PC-9 (cell line): ENCODE measurements around the gene PNPLA3. TPM values are rescaled to one million over a fixed set of nuclear protein-coding genes. Genes with fewer than 3 reads are reported as not detected.

ENCODE experiments used
- BruUV-seq: library from RNA; stranded (reverse); fragments of 400-500 nt; replicated peaks from 2 replicates; lab custom pipeline; 2021; lab: Mats Ljungman, UMichigan
- CTCF ChIA-PET: fragments of 300-600 bp; sonication (Branson Sonifier 250); formaldehyde crosslinking; loops from one replicate; lab custom pipeline; 2022; ENCODE audit warnings: antibody characterized with exemption; lab: Charles Lee
- POLR2A ChIA-PET: fragments of 300-600 bp; sonication (Branson Sonifier 250); formaldehyde crosslinking; loops from one replicate; lab custom pipeline; 2022; ENCODE audit warnings: antibody characterized with exemption; ENCODE audit not compliant: unreplicated experiment; lab: Charles Lee
- DNase-seq, 2 experiments: peaks; one replicate each; pipeline versions ENCODE4 v3.0.0 to v3.0.0-alpha.2; 2015 to 2022; ENCODE audit warnings: mixed read lengths in 1 of 2
- H2AFZ ChIP-seq: fragments of 200-600 bp; sonication (generic); 2 replicates; pipeline ENCODE4 v1.8.1; 2017; ENCODE audit warnings: antibody characterized with exemption
- H3F3A ChIP-seq: fragments of 200-600 bp; sonication (generic); 2 replicates; pipeline ENCODE4 v1.8.1; 2017; ENCODE audit warnings: antibody characterized with exemption, mild to moderate bottlenecking, low read depth; ENCODE audit not compliant: insufficient read depth
- H3K27ac ChIP-seq: fragments of 200-600 bp; sonication (generic); 2 replicates; pipeline ENCODE4 v1.6.1; 2016; ENCODE audit warnings: mixed run types
- H3K27me3 ChIP-seq: fragments of 200-600 bp; sonication (generic); 2 replicates; pipeline ENCODE4 v1.6.1; 2016; ENCODE audit warnings: low read depth, mixed run types; ENCODE audit not compliant: insufficient read depth
- H3K36me3 ChIP-seq: fragments of 200-600 bp; sonication (generic); 2 replicates; pipeline ENCODE4 v1.6.1; 2016; ENCODE audit warnings: low read depth, mixed run types
- H3K4me1 ChIP-seq: fragments of 200-600 bp; sonication (generic); replicated peaks from 2 replicates; pipeline ENCODE4 v1.6.1; 2016; ENCODE audit warnings: mixed run types; ENCODE audit not compliant: insufficient read depth
- H3K4me2 ChIP-seq: fragments of 200-600 bp; sonication (generic); 2 replicates; pipeline ENCODE4 v1.6.1; 2017; ENCODE audit warnings: mixed run types
- H3K4me3 ChIP-seq: fragments of 200-600 bp; sonication (generic); 2 replicates; pipeline ENCODE4 v1.6.1; 2016; ENCODE audit warnings: mixed run types
- H3K79me2 ChIP-seq: fragments of 200-600 bp; sonication (generic); 2 replicates; pipeline ENCODE4 v1.6.1; 2017; ENCODE audit warnings: low read depth, mixed run types
- H3K9me2 ChIP-seq: fragments of 200-600 bp; sonication (generic); 2 replicates; pipeline ENCODE4 v1.8.1; 2017; ENCODE audit warnings: mild to moderate bottlenecking; ENCODE audit not compliant: insufficient read depth
- H3K9me3 ChIP-seq: fragments of 200-600 bp; sonication (generic); 2 replicates; pipeline ENCODE4 v1.8.1; 2016; ENCODE audit warnings: low read depth; ENCODE audit not compliant: insufficient read depth
- H4K20me1 ChIP-seq: fragments of 200-600 bp; sonication (generic); 2 replicates; pipeline ENCODE4 v1.8.1; 2017; ENCODE audit not compliant: insufficient read depth
- EZH2 ChIP-seq: fragments of 200-600 bp; sonication (generic); IDR thresholded peaks from 2 replicates; pipeline ENCODE4 v1.8.0; 2017; ENCODE audit warnings: antibody characterized with exemption, low read depth
- intact Hi-C: fragments of 100-400 bp; cut with micrococcal nuclease; formaldehyde crosslinking; loops from one replicate; pipeline ENCODE4 v1.10.0; 2022; ENCODE audit not compliant: unreplicated experiment
- total RNA-seq: library from RNA; stranded (reverse); gene quantifications from 2 replicates; pipeline ENCODE4 v1.2.3, GENCODE V29; 2021
- TF ChIP-seq, protein P1 (sequence below): fragments of 200-600 bp; sonication (generic); conservative IDR thresholded peaks from 2 replicates; pipeline ENCODE4 v1.6.1; 2017; ENCODE audit warnings: mixed run types, antibody characterized with exemption, mild to moderate bottlenecking, moderate library complexity

Gene PNPLA3
- total RNA-seq, 1 experiment from 2014 or later = 26.8 TPM

DNA sequence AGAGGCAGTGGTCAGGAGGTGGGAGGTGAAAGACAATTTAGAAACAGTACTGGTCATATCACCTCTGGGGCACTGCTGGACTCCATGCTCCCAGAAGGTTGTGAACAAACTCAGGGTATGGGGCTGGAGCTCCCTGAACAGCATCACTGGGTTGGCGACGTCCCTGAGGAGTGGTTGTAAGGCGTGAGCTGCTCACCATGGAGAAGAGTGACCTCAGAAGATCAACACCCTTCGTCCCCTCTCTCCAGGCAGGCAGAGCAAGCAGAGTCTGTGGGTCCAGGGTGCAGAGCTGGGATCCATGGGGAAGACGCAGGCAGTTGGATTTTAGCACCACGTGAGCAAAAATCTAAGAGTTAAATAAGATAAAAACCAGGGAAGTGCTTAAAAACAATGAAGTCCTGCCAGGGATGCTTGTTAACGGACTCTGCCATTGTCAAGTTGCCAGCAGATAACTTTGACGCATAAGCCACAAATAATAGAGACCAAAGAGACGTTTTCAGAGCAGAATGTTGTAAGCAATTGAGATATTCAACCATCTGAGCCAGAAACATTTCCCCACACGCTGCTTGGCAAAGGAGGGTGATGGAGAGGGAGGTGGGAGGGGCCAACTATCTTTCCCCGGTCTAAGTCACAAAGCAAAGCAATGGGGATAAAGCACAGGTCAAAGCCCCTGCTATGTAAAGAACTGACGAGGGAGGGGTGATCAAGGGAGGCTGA is 45.4 kb upstream of the PNPLA3 start:
- Histone ChIP-seq H3K4me3 (no peak overlapping the region), H3K79me2 (no peaks in the 10 kb centered on the region), H3K9me3 (no peaks in the 10 kb centered on the region), H3K4me2 (no peak overlapping the region), H3K27me3 (peaks cover 73% of the 10 kb centered on the region), H3F3A (no peaks in the 10 kb centered on the region), H3K36me3 (no peaks in the 10 kb centered on the region), H2AFZ (no peak overlapping the region), H4K20me1 (no peaks in the 10 kb centered on the region), H3K4me1 (no peaks in the 10 kb centered on the region), H3K9me2 (no peaks in the 10 kb centered on the region), H3K27ac (no peak overlapping the region)
- BruUV-seq = no TSS peak
- TF ChIP-seq, protein P1, sequence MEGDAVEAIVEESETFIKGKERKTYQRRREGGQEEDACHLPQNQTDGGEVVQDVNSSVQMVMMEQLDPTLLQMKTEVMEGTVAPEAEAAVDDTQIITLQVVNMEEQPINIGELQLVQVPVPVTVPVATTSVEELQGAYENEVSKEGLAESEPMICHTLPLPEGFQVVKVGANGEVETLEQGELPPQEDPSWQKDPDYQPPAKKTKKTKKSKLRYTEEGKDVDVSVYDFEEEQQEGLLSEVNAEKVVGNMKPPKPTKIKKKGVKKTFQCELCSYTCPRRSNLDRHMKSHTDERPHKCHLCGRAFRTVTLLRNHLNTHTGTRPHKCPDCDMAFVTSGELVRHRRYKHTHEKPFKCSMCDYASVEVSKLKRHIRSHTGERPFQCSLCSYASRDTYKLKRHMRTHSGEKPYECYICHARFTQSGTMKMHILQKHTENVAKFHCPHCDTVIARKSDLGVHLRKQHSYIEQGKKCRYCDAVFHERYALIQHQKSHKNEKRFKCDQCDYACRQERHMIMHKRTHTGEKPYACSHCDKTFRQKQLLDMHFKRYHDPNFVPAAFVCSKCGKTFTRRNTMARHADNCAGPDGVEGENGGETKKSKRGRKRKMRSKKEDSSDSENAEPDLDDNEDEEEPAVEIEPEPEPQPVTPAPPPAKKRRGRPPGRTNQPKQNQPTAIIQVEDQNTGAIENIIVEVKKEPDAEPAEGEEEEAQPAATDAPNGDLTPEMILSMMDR = no peak
- TF ChIP-seq EZH2 = no peak
- intact Hi-C loops = no loop called here
- no peak for DNase-seq
- ChIA-PET CTCF (no interaction called here), POLR2A (no interaction called here)

DNA sequence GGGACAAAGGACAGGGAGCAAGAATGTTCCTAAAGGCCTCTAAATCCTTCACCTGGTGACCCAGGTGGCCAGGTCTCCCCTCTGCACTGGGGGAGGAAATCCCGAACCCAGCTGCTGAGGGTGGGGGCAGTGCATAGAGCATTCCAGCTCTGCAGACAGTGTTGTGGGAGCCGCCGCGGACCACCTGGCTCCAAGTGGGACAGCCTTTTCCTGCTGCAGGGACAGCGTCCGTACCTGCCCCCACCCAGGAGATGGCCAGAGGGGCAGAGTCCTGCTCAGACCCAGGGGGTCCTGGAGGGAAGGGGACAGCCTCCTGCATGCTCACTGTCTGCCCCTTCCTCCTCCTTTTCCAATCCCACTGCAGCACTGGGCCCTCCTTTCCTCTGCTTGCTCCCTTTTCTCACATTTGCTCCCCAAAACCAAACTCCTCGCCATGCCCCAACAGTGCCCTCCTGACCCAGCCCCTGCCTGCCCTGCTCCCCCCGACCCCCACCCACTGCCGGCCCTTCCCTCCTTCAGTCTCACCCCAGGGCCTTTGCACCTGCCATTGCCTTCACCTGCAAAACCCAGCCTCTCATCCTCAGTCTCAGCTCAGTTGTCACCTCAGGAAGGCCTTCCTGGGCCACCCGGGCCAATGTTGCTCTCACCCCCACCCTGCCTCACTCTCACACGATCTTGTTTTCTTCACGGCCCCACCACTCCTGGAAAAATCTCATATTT is 44.6 kb upstream of the PNPLA3 start:
- Histone ChIP-seq H3K79me2 (no peaks in the 10 kb centered on the region), H3K27ac (no peak overlapping the region), H3K4me2 (no peak overlapping the region), H3K9me3 (no peaks in the 10 kb centered on the region), H3K4me1 (no peaks in the 10 kb centered on the region), H3K27me3 (peaks cover 65% of the 10 kb centered on the region), H3K36me3 (no peaks in the 10 kb centered on the region), H3F3A (no peaks in the 10 kb centered on the region), H2AFZ (no peak overlapping the region), H3K4me3 (no peak overlapping the region), H3K9me2 (no peaks in the 10 kb centered on the region), H4K20me1 (no peaks in the 10 kb centered on the region)
- intact Hi-C loops = no loop called here
- ChIA-PET POLR2A (no interaction called here), CTCF (interaction anchor here (0.7 kb wide), 1 partner anchor 486 kb away, joined by 3 read pairs; no protein-coding TSS in a partner anchor)
- no TSS peak for BruUV-seq
- TF ChIP-seq, protein P1 = no peak
- no peak for TF ChIP-seq EZH2
- DNase-seq = no peak

DNA sequence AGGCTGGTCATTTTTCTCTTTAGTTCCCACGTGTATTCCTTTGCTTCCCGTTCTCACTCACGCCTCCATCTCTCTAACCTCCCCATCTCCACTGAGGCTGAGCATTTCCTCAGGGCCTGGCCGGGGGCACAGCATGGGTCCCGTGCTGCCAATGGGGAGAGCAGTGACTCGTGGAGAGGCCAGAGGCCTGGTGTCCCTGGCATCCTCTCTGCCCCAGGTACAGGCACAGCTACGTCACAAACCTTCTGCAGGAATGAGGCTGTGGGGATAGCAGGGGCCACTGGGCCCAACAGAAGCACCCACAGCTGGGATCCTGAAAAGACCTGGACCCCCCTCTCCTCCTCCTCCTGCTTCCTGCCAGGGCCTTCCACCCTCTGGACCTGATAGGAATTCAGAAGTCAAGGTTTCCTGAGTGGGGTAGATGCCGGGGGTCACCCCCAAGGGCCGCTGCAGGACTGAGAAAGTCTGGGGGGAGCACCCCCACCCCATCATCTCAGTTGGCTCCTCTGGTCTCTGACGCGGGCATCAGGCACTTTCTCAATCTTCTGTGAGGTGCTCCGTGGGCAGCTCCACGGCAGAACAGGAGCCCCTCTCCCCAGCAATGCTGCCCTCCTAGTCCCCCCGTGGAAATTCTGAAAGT is 43.6 kb upstream of the PNPLA3 start:
- Histone ChIP-seq H3K27me3 (peaks cover 55% of the 10 kb centered on the region), H3K4me1 (no peaks in the 10 kb centered on the region), H3F3A (no peaks in the 10 kb centered on the region), H3K36me3 (no peaks in the 10 kb centered on the region), H3K4me2 (no peak overlapping the region), H3K4me3 (no peak overlapping the region), H2AFZ (no peak overlapping the region), H3K9me3 (no peaks in the 10 kb centered on the region), H4K20me1 (no peaks in the 10 kb centered on the region), H3K79me2 (no peaks in the 10 kb centered on the region), H3K27ac (no peak overlapping the region), H3K9me2 (no peaks in the 10 kb centered on the region)
- POLR2A ChIA-PET = no interaction called here
- CTCF ChIA-PET = interaction anchor here (0.7 kb wide), 1 partner anchor 485 kb away, joined by 3 read pairs; no protein-coding TSS in a partner anchor
- no peak for DNase-seq
- BruUV-seq = no TSS peak
- intact Hi-C loops = no loop called here
- TF ChIP-seq EZH2 = no peak
- TF ChIP-seq, protein P1 = no peak
